Measurements from ENCODE around the gene ARNT2. TPM values are rescaled to one million over a fixed set of nuclear protein-coding genes. Genes with fewer than 3 reads are reported as not detected.

ARNT2 gene
- total and polyA plus RNA-seq, 4 donors, result 0.63 to 16.2 (median 4.9) TPM

GRCh38 chr15:80527406-80527805, 123.2 kb downstream of the ARNT2 start:
- H3K9me3 ChIP-seq (ENCODE audit: control insufficient read depth, low read length), result no peaks in the 10 kb centered on the region
- no peak overlapping the region for H3K27ac ChIP-seq (ENCODE audit: low read depth in 1 of 2, low read length in 2 of 2)
- DNase-seq, result no peak
- intact Hi-C loops (cut with DNase I), result no loop called here
- ATAC-seq (ENCODE audit: low FRiP score), result no peak
- no peak overlapping the region for H3K4me3 ChIP-seq (ENCODE audit: low read length in 2 of 2)
- H3K4me1 ChIP-seq (ENCODE audit: control insufficient read depth in 1 of 2, insufficient read depth in 2 of 2, low read length in 2 of 2), result peaks cover 0 to 4% of the 10 kb centered on the region in 2 donors
- H3K27me3 ChIP-seq (ENCODE audit: control insufficient read depth in 1 of 2, insufficient read depth in 2 of 2, low read length in 1 of 2), result no peaks in the 10 kb centered on the region
- no peaks in the 10 kb centered on the region for H3K36me3 ChIP-seq (ENCODE audit: control insufficient read depth in 1 of 2, insufficient read depth in 2 of 2, low read length in 1 of 2)

DNA sequence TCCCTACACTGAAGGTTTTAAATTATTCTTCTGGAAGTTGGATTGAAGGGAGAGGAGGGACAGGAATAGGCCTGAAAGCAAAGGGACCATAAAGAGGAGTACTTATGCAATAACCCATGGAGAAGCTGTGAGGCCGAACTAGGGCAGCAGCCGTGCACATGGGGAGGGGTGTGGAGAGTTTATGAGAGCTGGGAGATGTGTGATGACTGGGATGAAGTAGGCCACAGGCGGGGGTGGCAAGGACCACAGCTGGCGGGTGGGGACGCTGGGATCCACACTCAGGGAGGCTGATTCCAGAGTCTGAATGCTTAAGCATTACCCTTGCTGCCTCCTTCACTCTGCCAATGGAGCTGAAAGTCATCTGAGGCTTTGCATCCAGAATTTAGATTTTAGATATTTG, 123.8 kb downstream of the ARNT2 start:
- Histone ChIP-seq H3K27ac (ENCODE audit: low read depth in 1 of 2, low read length in 2 of 2) (no peak overlapping the region), H3K9me3 (ENCODE audit: control insufficient read depth, low read length) (no peaks in the 10 kb centered on the region), H3K36me3 (ENCODE audit: control insufficient read depth in 1 of 2, insufficient read depth in 2 of 2, low read length in 1 of 2) (no peaks in the 10 kb centered on the region), H3K27me3 (ENCODE audit: control insufficient read depth in 1 of 2, insufficient read depth in 2 of 2, low read length in 1 of 2) (no peaks in the 10 kb centered on the region), H3K4me3 (ENCODE audit: low read length in 2 of 2) (no peak overlapping the region), H3K4me1 (ENCODE audit: control insufficient read depth in 1 of 2, insufficient read depth in 2 of 2, low read length in 2 of 2) (peaks cover 0 to 4% of the 10 kb centered on the region in 2 donors)
- ATAC-seq (ENCODE audit: low FRiP score), result no peak
- no peak for DNase-seq
- WGBS, 2 donors, result 97 to 98% methylated on average over 5 of the region's 5 CpGs
- intact Hi-C loops (cut with DNase I), result no loop called here

GRCh38 chr15:80530737-80531365, 126.7 kb downstream of the ARNT2 start:
- no peaks in the 10 kb centered on the region for H3K36me3 ChIP-seq (ENCODE audit: control insufficient read depth in 1 of 2, insufficient read depth in 2 of 2, low read length in 1 of 2)
- peaks cover 0 to 2% of the 10 kb centered on the region in 2 donors for H3K4me1 ChIP-seq (ENCODE audit: control insufficient read depth in 1 of 2, insufficient read depth in 2 of 2, low read length in 2 of 2)
- WGBS, 2 donors, result 8 to 16% methylated on average over 5 of the region's 5 CpGs
- H3K27me3 ChIP-seq (ENCODE audit: control insufficient read depth in 1 of 2, insufficient read depth in 2 of 2, low read length in 1 of 2), result no peaks in the 10 kb centered on the region
- DNase-seq, result no peak
- no peak overlapping the region for H3K27ac ChIP-seq (ENCODE audit: low read depth in 1 of 2, low read length in 2 of 2)
- peaks cover under 1% of the 10 kb centered on the region for H3K9me3 ChIP-seq (ENCODE audit: control insufficient read depth, low read length)
- intact Hi-C loops (cut with DNase I), result no loop called here
- no peak overlapping the region for H3K4me3 ChIP-seq (ENCODE audit: low read length in 2 of 2)
- ATAC-seq (ENCODE audit: low FRiP score), result no peak

DNA sequence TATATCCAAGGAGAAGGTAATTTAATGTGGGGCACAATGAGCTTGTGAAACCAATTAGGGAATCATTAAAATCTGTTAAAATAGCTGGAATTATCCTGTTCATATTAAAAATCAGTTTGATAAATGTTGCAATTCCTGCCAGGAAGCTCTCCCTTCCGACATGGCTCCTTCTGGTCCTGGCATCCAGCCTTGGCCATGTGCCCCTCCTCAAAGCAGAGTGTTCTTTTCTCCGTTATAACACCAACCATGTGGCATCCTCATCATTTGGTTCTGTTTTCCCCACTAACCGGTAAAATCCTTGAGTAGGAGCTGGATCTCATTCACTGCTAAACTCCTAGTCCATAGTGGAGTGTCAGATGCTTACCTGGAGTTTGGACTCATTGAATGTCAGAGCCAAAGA, 127.2 kb downstream of the ARNT2 start:
- H3K4me1 ChIP-seq (ENCODE audit: control insufficient read depth in 1 of 2, insufficient read depth in 2 of 2, low read length in 2 of 2), result no peaks in the 10 kb centered on the region
- H3K4me3 ChIP-seq (ENCODE audit: low read length in 2 of 2), result no peak overlapping the region
- H3K27ac ChIP-seq (ENCODE audit: low read depth in 1 of 2, low read length in 2 of 2), result no peak overlapping the region
- no peak for ATAC-seq (ENCODE audit: low FRiP score)
- intact Hi-C loops (cut with DNase I), result no loop called here
- peak in 1 of 2 donors; percentile 55 for DNase-seq
- peaks cover 1% of the 10 kb centered on the region for H3K9me3 ChIP-seq (ENCODE audit: control insufficient read depth, low read length)
- no peaks in the 10 kb centered on the region for H3K36me3 ChIP-seq (ENCODE audit: control insufficient read depth in 1 of 2, insufficient read depth in 2 of 2, low read length in 1 of 2)
- WGBS, 2 donors, result 4 to 5% methylated on average over 3 of the region's 3 CpGs
- H3K27me3 ChIP-seq (ENCODE audit: control insufficient read depth in 1 of 2, insufficient read depth in 2 of 2, low read length in 1 of 2), result no peaks in the 10 kb centered on the region

DNA sequence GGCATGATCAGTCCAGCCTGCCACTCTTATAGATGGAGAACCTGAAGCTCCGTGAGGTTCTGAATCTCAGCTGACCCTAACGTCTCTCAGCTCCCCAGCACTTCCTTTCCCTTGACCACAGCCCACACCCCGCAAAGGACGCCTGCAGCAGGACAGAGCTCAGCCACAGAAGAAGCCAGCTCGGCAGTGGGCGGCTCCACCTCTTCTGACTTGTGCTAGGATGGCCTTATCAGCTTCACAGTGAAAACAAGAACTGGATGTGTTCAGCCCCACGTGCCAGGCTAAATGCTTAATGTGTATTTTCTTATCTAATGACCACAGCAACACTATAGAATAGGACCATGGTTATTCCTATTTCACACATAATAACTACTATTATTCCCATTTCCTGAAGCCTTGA, 127.6 kb downstream of the ARNT2 start:
- H3K27ac ChIP-seq (ENCODE audit: low read depth in 1 of 2, low read length in 2 of 2), result no peak overlapping the region
- H3K9me3 ChIP-seq (ENCODE audit: control insufficient read depth, low read length), result peaks cover 1% of the 10 kb centered on the region
- WGBS, 2 donors, result 61 to 67% methylated on average over 7 of the region's 7 CpGs
- H3K4me1 ChIP-seq (ENCODE audit: control insufficient read depth in 1 of 2, insufficient read depth in 2 of 2, low read length in 2 of 2), result no peaks in the 10 kb centered on the region
- no peak for DNase-seq
- H3K27me3 ChIP-seq (ENCODE audit: control insufficient read depth in 1 of 2, insufficient read depth in 2 of 2, low read length in 1 of 2), result no peaks in the 10 kb centered on the region
- no peak for ATAC-seq (ENCODE audit: low FRiP score)
- intact Hi-C loops (cut with DNase I), result no loop called here
- no peaks in the 10 kb centered on the region for H3K36me3 ChIP-seq (ENCODE audit: control insufficient read depth in 1 of 2, insufficient read depth in 2 of 2, low read length in 1 of 2)
- H3K4me3 ChIP-seq (ENCODE audit: low read length in 2 of 2), result no peak overlapping the region

DNA sequence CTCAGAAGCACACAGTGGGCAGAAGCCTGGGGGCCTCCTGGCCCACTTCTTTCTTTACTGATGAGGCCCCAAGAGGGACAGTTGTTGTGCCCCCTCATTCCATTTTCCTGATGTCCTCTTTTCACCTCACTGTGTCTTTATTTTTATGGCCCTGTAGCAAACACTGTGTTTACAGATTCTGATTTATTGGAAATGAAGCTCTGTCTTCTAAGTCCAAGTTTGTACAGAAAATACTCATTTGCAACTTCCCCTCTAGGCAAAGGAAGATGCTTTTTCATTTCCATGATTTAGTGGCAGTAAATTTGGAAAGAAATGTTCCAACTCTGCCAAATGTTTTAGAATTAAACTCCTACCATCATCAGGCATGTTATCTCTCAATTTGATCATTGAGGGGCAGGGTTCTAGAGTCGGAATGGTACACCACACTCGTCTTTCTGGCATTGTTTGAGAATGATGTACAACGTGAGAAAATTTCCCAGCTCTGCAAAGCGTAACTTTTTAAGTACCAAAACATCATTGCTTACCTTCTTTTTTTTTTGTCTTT, 129.7 kb downstream of the ARNT2 start:
- no peaks in the 10 kb centered on the region for H3K4me1 ChIP-seq (ENCODE audit: control insufficient read depth in 1 of 2, insufficient read depth in 2 of 2, low read length in 2 of 2)
- intact Hi-C loops (cut with DNase I), result no loop called here
- H3K9me3 ChIP-seq (ENCODE audit: control insufficient read depth, low read length), result peaks cover 1% of the 10 kb centered on the region
- no peaks in the 10 kb centered on the region for H3K27me3 ChIP-seq (ENCODE audit: control insufficient read depth in 1 of 2, insufficient read depth in 2 of 2, low read length in 1 of 2)
- 94 to 96% methylated on average over 4 of the region's 4 CpGs for WGBS, 2 donors
- ATAC-seq (ENCODE audit: low FRiP score) (no peak), DNase-seq (no peak)
- no peak overlapping the region for H3K27ac ChIP-seq (ENCODE audit: low read depth in 1 of 2, low read length in 2 of 2)
- no peaks in the 10 kb centered on the region for H3K36me3 ChIP-seq (ENCODE audit: control insufficient read depth in 1 of 2, insufficient read depth in 2 of 2, low read length in 1 of 2)
- H3K4me3 ChIP-seq (ENCODE audit: low read length in 2 of 2), result no peak overlapping the region

- Histone ChIP-seq H3K27ac (ENCODE audit: low read depth in 1 of 2, low read length in 2 of 2) (no peak overlapping the region), H3K4me1 (ENCODE audit: control insufficient read depth in 1 of 2, insufficient read depth in 2 of 2, low read length in 2 of 2) (no peaks in the 10 kb centered on the region), H3K27me3 (ENCODE audit: control insufficient read depth in 1 of 2, insufficient read depth in 2 of 2, low read length in 1 of 2) (no peaks in the 10 kb centered on the region), H3K9me3 (ENCODE audit: control insufficient read depth, low read length) (peaks cover 1% of the 10 kb centered on the region), H3K4me3 (ENCODE audit: low read length in 2 of 2) (no peak overlapping the region), H3K36me3 (ENCODE audit: control insufficient read depth in 1 of 2, insufficient read depth in 2 of 2, low read length in 1 of 2) (no peaks in the 10 kb centered on the region)
- DNase-seq (no peak), ATAC-seq (ENCODE audit: low FRiP score) (no peak)
- intact Hi-C loops (cut with DNase I), result no loop called here
- WGBS, 2 donors, result 89 to 90% methylated on average over 5 of the region's 5 CpGs
Measured at GRCh38 chr15:80536231-80536630, 132.0 kb downstream of the ARNT2 start.

GRCh38 chr15:80536716-80537115, 132.5 kb downstream of the ARNT2 start:
- no peak for DNase-seq
- no peaks in the 10 kb centered on the region for H3K4me1 ChIP-seq (ENCODE audit: control insufficient read depth in 1 of 2, insufficient read depth in 2 of 2, low read length in 2 of 2)
- ATAC-seq (ENCODE audit: low FRiP score), result no peak
- H3K36me3 ChIP-seq (ENCODE audit: control insufficient read depth in 1 of 2, insufficient read depth in 2 of 2, low read length in 1 of 2), result no peaks in the 10 kb centered on the region
- no peak overlapping the region for H3K4me3 ChIP-seq (ENCODE audit: low read length in 2 of 2)
- WGBS, 2 donors, result 88 to 98% methylated on average over 2 of the region's 2 CpGs
- H3K27ac ChIP-seq (ENCODE audit: low read depth in 1 of 2, low read length in 2 of 2), result no peak overlapping the region
- H3K9me3 ChIP-seq (ENCODE audit: control insufficient read depth, low read length), result peaks cover 1% of the 10 kb centered on the region
- no peaks in the 10 kb centered on the region for H3K27me3 ChIP-seq (ENCODE audit: control insufficient read depth in 1 of 2, insufficient read depth in 2 of 2, low read length in 1 of 2)
- intact Hi-C loops (cut with DNase I), result no loop called here

DNA sequence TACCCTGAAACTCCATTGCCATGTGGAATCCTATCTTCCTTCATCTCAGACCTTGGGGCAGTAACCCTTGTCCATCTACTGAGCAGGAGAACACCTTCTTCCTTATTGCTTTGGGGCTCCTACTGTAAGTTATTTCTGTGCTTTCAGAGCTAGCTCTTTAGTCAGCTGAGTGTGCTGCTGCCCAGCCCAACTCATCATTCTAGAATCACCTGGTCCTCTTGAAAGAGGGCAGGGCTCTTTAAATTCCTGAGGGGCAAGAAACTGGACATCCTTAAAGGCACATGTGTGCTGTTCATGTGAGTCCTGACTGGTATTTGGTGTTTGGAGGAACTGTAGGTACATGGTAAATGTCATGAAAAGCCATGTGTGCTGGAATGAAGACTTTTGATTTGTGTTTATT, 140.9 kb downstream of the ARNT2 start:
- no peak for ATAC-seq (ENCODE audit: low FRiP score)
- Histone ChIP-seq H3K36me3 (ENCODE audit: control insufficient read depth in 1 of 2, insufficient read depth in 2 of 2, low read length in 1 of 2) (peaks cover 0 to 3% of the 10 kb centered on the region in 2 donors), H3K9me3 (ENCODE audit: control insufficient read depth, low read length) (no peaks in the 10 kb centered on the region), H3K4me3 (ENCODE audit: low read length in 2 of 2) (no peak overlapping the region), H3K4me1 (ENCODE audit: control insufficient read depth in 1 of 2, insufficient read depth in 2 of 2, low read length in 2 of 2) (peaks cover 0 to 5% of the 10 kb centered on the region in 2 donors), H3K27me3 (ENCODE audit: control insufficient read depth in 1 of 2, insufficient read depth in 2 of 2, low read length in 1 of 2) (no peaks in the 10 kb centered on the region), H3K27ac (ENCODE audit: low read depth in 1 of 2, low read length in 2 of 2) (no peak overlapping the region)
- intact Hi-C loops (cut with DNase I), result no loop called here
- DNase-seq, result no peak
